K562 (cell line): ENCODE results near the gene CEBPA. TPM values are rescaled to one million over a fixed set of nuclear protein-coding genes. Genes with fewer than 3 reads are reported as not detected.

Source experiments
- ATF7 ChIP-seq: fragments of 450-650 bp; IDR thresholded peaks from 2 replicates; pipeline ENCODE4 v1.7.1; 2014; ENCODE audit warnings: mild to moderate bottlenecking, moderate library complexity
- BDP1 ChIP-seq: IDR thresholded peaks from 3 replicates; pipeline ENCODE4 v1.6.1; 2011; ENCODE audit not compliant: insufficient read length, insufficient read depth
- C11orf30 ChIP-seq: fragments of 450-650 bp; IDR thresholded peaks from 2 replicates; pipeline ENCODE4 v1.6.1; 2016; ENCODE audit warnings: low read depth, mild to moderate bottlenecking
- CHAMP1 ChIP-seq: fragments of 450-650 bp; IDR thresholded peaks from 2 replicates; pipeline ENCODE4 v1.6.1; 2016; ENCODE audit warnings: mild to moderate bottlenecking
- CTBP1 ChIP-seq: fragments of 450-650 bp; IDR thresholded peaks from 2 replicates; pipeline ENCODE4 v1.6.1; 2016; ENCODE audit warnings: borderline replicate concordance
- E2F6 ChIP-seq, 2 experiments: IDR thresholded peaks; 2 replicates each; pipeline ENCODE4 v1.6.1; 2011; ENCODE audit warnings: borderline replicate concordance in 1 of 2, control low read depth in 1 of 2, low read depth in 1 of 2, low read length in 1 of 2, mild to moderate bottlenecking in 1 of 2, mixed read lengths in 1 of 2, moderate library complexity in 1 of 2; ENCODE audit not compliant: insufficient read depth in 1 of 2, insufficient read length in 1 of 2, poor library complexity in 1 of 2, severe bottlenecking in 1 of 2; ENCODE audit errors: extremely low read depth in 1 of 2
- EP400 ChIP-seq: fragments of 450-650 bp; IDR thresholded peaks from 2 replicates; pipeline ENCODE4 v1.6.1; 2017; ENCODE audit warnings: antibody characterized with exemption, mild to moderate bottlenecking, moderate library complexity
- MYC ChIP-seq, 2 experiments: fragments of 250-450 bp in 1 of 2; sonication (Bioruptor Pico) in 1 of 2; IDR thresholded peaks; 2 replicates each; pipeline versions ENCODE4 v1.5.1 to v1.6.1; 2012 to 2021; ENCODE audit warnings: low read depth in 2 of 2, borderline replicate concordance in 1 of 2, improper control_type of control experiment in 1 of 2, low read length in 1 of 2, mild to moderate bottlenecking in 1 of 2, moderate library complexity in 1 of 2
- NRF1 ChIP-seq, 2 experiments: fragments of 450-650 bp; IDR thresholded peaks in 1 of 2; conservative IDR thresholded peaks in 1 of 2; 2 replicates each; pipeline ENCODE4 v1.6.1; 2014; ENCODE audit warnings: mild to moderate bottlenecking in 2 of 2
- PYGO2 ChIP-seq: fragments of 450-650 bp; IDR thresholded peaks from 2 replicates; pipeline ENCODE4 v1.6.1; 2016; ENCODE audit warnings: mild to moderate bottlenecking, missing genetic modification characterization, moderate library complexity, missing compliant biosample characterization
- RBM25 ChIP-seq: fragments of 200-400 bp; formaldehyde crosslinking; IDR thresholded peaks from 2 replicates; pipeline ENCODE4 v1.6.1; 2018; ENCODE audit warnings: low read length, low read depth, moderate library complexity; ENCODE audit not compliant: severe bottlenecking
- SIN3B ChIP-seq: fragments of 450-650 bp; IDR thresholded peaks from 2 replicates; pipeline ENCODE4 v1.6.1; 2017; ENCODE audit warnings: low read depth, mild to moderate bottlenecking, moderate library complexity
- ZNF143 ChIP-seq: sonication (generic); formaldehyde crosslinking; IDR thresholded peaks from 2 replicates; pipeline ENCODE4 v1.9.0; 2022; ENCODE audit warnings: mild to moderate bottlenecking, missing genetic modification reagents
- polyA plus RNA-seq, 8 experiments: library from polyadenylated mRNA; depleted of rRNA in 4 of 8; stranded (reverse) in 5 of 8; unstranded in 3 of 8; fragments of >200 nt; fragmentation: Nextera tagmentation in 2 of 8; fragmentation: Illumina TruSeq in 1 of 8; extraction: Ambion mirVana in 2 of 8; extraction: Trizol in 1 of 8; gene quantifications; 2 replicates each; pipeline versions ENCODE4 v1.2.1 to v1.2.3, GENCODE V29; 2011 to 2014; ENCODE audit warnings: inconsistent platforms in 1 of 8, missing spikeins in 1 of 8
- total RNA-seq, 7 experiments: library from RNA; depleted of rRNA in 6 of 7; stranded (reverse); fragments of >200 nt in 6 of 7; fragmentation: Illumina TruSeq in 2 of 7; extraction: Trizol in 2 of 7; gene quantifications; 2 replicates each; pipeline versions ENCODE4 v1.2.1 to v1.2.3, GENCODE V29; 2011 to 2021; ENCODE audit warnings: low replicate concordance in 1 of 7
- TF ChIP-seq, protein P1 (sequence below), 2 experiments: fragments of 250-450 bp in 1 of 2; fragments of 450-650 bp in 1 of 2; sonication (Bioruptor Pico) in 1 of 2; IDR thresholded peaks; 2 replicates each; pipeline versions ENCODE4 v1.6.1 to v1.8.0; 2016 to 2021; ENCODE audit warnings: mild to moderate bottlenecking in 2 of 2, moderate library complexity in 2 of 2, missing compliant biosample characterization in 1 of 2, missing genetic modification characterization in 1 of 2
- TF ChIP-seq, protein P2 (sequence below): fragments of 200-800 bp; sonication (Bioruptor generic); IDR thresholded peaks from 2 replicates; pipeline ENCODE4 v1.6.1; 2017; ENCODE audit warnings: missing genetic modification characterization, missing compliant biosample characterization
- TF ChIP-seq, protein P3 (sequence below): sonication (generic); formaldehyde crosslinking; IDR thresholded peaks from 2 replicates; pipeline ENCODE4 v1.8.1; 2023; ENCODE audit warnings: mild to moderate bottlenecking, missing genetic modification reagents

The CEBPA gene
- total and polyA plus RNA-seq, 9 of the 15 experiments (the other 6 are each of a cell fraction or from before 2014, with no cell fraction given) = 0.03 to 0.59 (median 0.15) TPM; not detected in 2

- TF ChIP-seq E2F6 (IDR thresholded peaks at IDR 0.05; ENCODE audit: borderline replicate concordance in 1 of 2, extremely low read depth in 1 of 2, insufficient read depth in 1 of 2, insufficient read length in 1 of 2, low read depth in 1 of 2, low read length in 1 of 2, poor library complexity in 1 of 2, severe bottlenecking in 1 of 2) = peak; percentile 72 to 91
- TF ChIP-seq SIN3B = peak; percentile 14; the same call in 1 of the 2 replicates
- TF ChIP-seq BDP1 = no peak
- TF ChIP-seq MYC (IDR thresholded peaks at IDR 0.05; ENCODE audit: low read depth, low read length) = peak; percentile 30; the same call in 1 of the 2 replicates
- TF ChIP-seq MYC (CRISPR knock-in tag; IDR thresholded peaks at IDR 0.05; ENCODE audit: borderline replicate concordance, low read depth) = no peak
- TF ChIP-seq, protein P1, sequence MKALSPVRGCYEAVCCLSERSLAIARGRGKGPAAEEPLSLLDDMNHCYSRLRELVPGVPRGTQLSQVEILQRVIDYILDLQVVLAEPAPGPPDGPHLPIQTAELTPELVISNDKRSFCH (CRISPR knock-in tag; IDR thresholded peaks at IDR 0.05) = no peak
- TF ChIP-seq, protein P1 (tag; IDR thresholded peaks at IDR 0.05) = 0 out of 2 replicates have a peak, but pooled peaks have one; percentile 39
- TF ChIP-seq EP400 = no peak
- TF ChIP-seq PYGO2 (tag) = no peak
- TF ChIP-seq C11orf30 = no peak
- TF ChIP-seq, protein P2, sequence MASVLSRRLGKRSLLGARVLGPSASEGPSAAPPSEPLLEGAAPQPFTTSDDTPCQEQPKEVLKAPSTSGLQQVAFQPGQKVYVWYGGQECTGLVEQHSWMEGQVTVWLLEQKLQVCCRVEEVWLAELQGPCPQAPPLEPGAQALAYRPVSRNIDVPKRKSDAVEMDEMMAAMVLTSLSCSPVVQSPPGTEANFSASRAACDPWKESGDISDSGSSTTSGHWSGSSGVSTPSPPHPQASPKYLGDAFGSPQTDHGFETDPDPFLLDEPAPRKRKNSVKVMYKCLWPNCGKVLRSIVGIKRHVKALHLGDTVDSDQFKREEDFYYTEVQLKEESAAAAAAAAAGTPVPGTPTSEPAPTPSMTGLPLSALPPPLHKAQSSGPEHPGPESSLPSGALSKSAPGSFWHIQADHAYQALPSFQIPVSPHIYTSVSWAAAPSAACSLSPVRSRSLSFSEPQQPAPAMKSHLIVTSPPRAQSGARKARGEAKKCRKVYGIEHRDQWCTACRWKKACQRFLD = no peak
- TF ChIP-seq, protein P3, sequence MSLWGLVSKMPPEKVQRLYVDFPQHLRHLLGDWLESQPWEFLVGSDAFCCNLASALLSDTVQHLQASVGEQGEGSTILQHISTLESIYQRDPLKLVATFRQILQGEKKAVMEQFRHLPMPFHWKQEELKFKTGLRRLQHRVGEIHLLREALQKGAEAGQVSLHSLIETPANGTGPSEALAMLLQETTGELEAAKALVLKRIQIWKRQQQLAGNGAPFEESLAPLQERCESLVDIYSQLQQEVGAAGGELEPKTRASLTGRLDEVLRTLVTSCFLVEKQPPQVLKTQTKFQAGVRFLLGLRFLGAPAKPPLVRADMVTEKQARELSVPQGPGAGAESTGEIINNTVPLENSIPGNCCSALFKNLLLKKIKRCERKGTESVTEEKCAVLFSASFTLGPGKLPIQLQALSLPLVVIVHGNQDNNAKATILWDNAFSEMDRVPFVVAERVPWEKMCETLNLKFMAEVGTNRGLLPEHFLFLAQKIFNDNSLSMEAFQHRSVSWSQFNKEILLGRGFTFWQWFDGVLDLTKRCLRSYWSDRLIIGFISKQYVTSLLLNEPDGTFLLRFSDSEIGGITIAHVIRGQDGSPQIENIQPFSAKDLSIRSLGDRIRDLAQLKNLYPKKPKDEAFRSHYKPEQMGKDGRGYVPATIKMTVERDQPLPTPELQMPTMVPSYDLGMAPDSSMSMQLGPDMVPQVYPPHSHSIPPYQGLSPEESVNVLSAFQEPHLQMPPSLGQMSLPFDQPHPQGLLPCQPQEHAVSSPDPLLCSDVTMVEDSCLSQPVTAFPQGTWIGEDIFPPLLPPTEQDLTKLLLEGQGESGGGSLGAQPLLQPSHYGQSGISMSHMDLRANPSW (CRISPR knock-in tag) = no peak
- TF ChIP-seq ZNF143 (CRISPR knock-in tag) = no peak
- peak in 1 of 2 experiments; percentile 74; a peak in 2 of 4 replicates for TF ChIP-seq NRF1 (conservative IDR thresholded peaks at IDR 0.05 in 1 of 2, IDR thresholded peaks at IDR 0.05 in 1 of 2)
- TF ChIP-seq ATF7 = peak; percentile 53
- no peak for TF ChIP-seq CHAMP1
- TF ChIP-seq CTBP1 = peak; percentile 74; the same call in 1 of the 2 replicates
- peak; percentile 57 for TF ChIP-seq RBM25
Measured at GRCh38 chr19:33302175-33302973, at the start of gene CEBPA (continued).
